Measurements from ENCODE around the gene FGF7.
"Not testable (repeated sequence)": the region's sequence is repeated elsewhere in the genome, so short reads cannot be mapped to it uniquely, and the experiment has no call there.

FGF7 gene

DNA sequence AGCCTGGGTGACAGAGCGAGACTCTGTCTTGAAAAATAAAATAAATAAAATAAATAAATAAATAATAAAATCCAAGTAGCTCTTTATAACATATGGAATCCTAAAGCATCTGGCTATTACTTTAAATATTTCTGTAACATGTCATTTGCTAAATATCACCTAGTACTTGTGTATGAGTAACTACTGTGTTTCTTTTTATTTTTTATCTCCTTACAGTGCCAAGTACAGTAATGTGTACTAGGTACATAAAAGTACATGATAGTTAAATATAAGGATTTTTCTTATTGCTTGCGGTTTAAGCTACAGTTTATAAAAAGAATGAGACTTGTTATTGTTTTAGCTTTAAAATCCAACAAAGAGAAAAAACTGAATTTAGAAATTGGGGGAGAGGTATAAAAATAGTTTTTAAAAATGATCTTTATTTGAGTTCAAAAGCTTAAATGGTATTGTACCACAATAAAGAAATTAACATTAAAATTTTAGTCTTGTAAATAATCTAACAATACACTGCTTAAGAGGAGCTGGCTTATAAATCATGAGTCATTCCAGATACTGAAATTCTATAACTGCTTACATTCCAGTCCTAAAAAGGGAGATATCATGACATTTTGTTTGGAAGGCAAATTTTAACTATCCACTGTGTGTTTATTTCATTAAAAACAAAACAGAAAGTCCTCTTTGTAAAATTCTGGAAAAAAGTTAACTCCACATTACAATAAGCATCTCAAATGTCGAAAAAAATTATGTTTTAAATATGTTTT lies 73.1 kb downstream of the FGF7 start:
- no peak for DNase-seq (ENCODE audit: low read depth)

DNA sequence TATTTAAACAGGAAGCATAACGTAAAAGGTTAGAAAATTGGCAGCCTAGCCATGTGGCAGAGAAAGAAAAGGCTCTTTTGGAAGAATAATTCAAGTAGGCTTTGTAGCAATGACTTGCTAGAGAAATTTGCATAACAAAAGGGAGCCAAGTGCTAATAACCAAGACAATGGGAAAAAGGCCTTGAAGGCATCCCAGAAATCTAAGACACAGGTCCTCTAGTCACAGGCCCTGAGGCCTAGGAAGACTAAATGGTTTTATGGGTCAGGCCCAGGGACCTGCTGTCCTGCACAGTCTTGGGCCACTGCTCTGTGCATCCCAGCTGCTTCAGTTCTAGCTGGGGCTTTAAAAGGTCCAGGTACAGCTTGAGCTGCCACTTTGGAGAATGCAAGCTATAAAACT lies 78.5 kb downstream of the FGF7 start:
- DNase-seq (ENCODE audit: low read depth) = no peak

DNA sequence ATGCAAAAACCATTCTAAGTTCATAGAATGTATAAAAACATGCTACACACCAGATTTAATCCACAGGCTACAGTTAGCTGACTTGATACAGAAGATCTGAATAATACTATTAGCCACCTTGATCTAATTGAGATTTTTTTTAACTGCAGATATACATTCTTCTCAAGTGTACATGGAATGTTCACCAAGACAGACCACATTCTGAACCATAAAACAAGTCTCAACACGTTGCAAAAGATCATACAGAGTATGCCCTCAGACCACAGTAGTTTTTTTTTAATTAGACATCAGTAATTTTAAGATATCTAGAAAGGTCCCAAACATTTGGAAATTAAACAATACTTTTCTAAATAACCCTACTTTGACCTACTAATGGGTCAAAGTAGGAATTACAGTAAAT lies 83.3 kb downstream of the FGF7 start:
- DNase-seq (ENCODE audit: low read depth) = no peak

DNA sequence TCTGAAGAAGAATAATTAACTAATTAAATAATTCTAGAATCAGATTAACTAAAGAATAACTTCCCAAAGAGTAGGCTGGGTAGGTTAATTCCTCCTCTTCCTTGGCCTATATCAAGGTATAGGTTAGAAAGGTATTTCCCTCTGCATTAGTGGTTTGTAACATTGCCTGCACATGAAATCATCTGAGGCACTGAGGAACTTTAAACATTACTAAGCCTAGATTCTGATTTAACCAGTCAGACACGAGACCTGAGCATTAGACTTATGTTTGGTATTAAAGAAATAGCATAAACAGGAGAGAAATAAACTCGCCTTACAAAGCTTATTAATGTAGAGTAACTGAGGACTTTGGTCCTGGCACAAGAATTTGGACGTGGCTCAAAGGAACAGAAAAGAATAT lies 84.2 kb downstream of the FGF7 start:
- no peak for DNase-seq (ENCODE audit: low read depth)

DNA sequence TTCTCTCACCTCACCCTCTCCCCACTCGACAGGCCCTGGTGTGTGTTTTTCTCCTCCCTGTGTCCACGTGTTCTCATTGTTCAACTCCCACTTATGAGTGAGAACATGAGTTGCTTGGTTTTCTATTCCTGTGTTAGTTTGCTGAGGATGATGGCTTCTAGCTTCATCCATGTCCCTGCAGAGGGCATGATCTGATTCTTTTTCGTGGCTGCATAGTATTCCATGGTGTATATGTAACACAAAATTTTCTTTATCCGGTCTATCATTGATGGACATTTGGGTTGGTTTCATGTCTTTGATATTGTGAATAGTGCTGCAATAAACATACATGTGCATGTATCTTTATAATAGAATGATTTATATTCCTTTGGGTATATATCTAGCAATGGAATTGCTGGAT lies 89.7 kb downstream of the FGF7 start:
- DNase-seq (ENCODE audit: low read depth) = not testable (repeated sequence)

DNA sequence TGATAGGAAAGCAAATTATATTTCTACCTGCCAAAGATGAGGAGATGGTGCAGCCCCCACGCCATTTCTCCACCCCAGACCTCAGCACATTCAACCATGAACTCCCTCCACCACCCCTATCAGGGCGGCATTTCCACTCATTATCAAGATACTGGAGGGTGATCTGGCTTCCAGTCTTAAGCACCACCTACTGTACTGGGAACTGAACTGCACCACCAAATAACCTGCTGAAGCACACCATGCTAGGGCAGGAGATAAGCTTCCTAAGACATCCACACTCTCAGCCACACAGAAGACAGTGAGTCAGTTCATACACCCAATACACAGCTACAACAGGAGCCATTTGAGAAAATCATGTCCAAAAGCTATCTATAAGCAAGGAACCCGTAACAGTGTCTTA lies 98.8 kb downstream of the FGF7 start:
- no peak for DNase-seq (ENCODE audit: low read depth)

DNA sequence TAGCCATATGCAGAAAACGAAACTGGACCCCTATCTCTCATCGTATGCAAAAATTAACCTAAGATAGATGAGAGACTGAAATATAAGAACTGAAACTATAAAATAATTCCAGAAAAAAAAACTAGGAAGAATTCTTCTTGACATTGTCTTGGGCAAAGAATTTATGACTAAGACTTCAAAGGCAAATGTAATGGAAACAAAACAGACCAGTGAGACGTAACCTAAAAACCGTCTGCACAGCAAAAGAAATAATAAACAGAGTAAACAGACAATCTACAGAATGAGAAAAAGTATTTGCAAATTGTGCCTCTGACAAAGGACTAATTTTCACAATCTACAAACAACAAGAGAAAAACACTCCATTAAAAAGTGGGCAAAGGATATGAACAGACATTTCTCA lies 105.2 kb downstream of the FGF7 start:
- DNase-seq (ENCODE audit: low read depth) = no peak

DNA sequence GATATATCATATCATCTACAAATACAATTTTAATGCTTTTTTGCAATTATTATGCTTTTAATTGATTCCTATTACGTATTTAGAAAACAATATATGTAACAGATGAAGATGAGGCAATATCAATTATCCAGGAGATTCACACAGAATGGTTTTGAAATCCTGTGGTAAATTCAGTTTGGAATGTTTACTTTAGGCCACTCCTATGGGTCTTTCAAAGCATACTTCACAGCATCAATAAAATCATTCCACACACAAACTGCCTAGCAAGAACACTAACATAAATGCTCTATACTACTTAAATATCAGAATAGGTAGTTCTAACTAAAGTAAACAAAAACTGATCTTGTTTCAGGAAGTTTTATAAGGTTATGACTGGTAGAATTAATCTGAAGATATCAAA lies 107.0 kb downstream of the FGF7 start:
- no peak for DNase-seq (ENCODE audit: low read depth)

All from T follicular helper cell (primary cell).